HepG2 (cell line): ENCODE measurements around the gene FBXO2. TPM values are rescaled to one million over a fixed set of nuclear protein-coding genes. Genes with fewer than 3 reads are reported as not detected.
A peak's percentile ranks its signal among the peaks of the same experiment; 100 is the strongest.

ENCODE experiments used
- CREM ChIP-seq, 2 experiments: sonication (generic) in 1 of 2; formaldehyde crosslinking in 1 of 2; IDR thresholded peaks; 2 replicates each; pipeline versions ENCODE4 v1.4.0 to v1.6.1; 2016 to 2020; ENCODE audit warnings: antibody characterized with exemption in 1 of 2, mild to moderate bottlenecking in 1 of 2, missing genetic modification reagents in 1 of 2
- DNMT3B ChIP-seq: conservative IDR thresholded peaks from 2 replicates; pipeline ENCODE4 v1.6.1; 2016; ENCODE audit warnings: missing biosample characterization, control low read depth
- FOXP1 ChIP-seq, 2 experiments: fragments of 450-650 bp in 1 of 2; IDR thresholded peaks; 2 replicates each; pipeline ENCODE4 v1.6.1; 2017 to 2018; ENCODE audit warnings: antibody characterized with exemption in 1 of 2
- HNF4A ChIP-seq: sonication (generic); formaldehyde crosslinking; IDR thresholded peaks from 2 replicates; pipeline ENCODE4 v1.4.0; 2020; ENCODE audit warnings: missing genetic modification reagents
- MTF1 ChIP-seq: sonication (generic); formaldehyde crosslinking; IDR thresholded peaks from 2 replicates; pipeline ENCODE4 v1.5.0; 2020; ENCODE audit warnings: missing genetic modification reagents
- NCOA1 ChIP-seq: sonication (generic); formaldehyde crosslinking; IDR thresholded peaks from 2 replicates; pipeline ENCODE4 v1.9.0; 2021; ENCODE audit warnings: missing genetic modification reagents
- NPAS2 ChIP-seq: sonication (generic); formaldehyde crosslinking; IDR thresholded peaks from 2 replicates; pipeline ENCODE4 v1.8.0; 2022; ENCODE audit warnings: mild to moderate bottlenecking, missing genetic modification reagents, borderline replicate concordance
- PTBP1 ChIP-seq: fragments of 200-400 bp; formaldehyde crosslinking; IDR thresholded peaks from 2 replicates; pipeline ENCODE4 v1.6.1; 2018; ENCODE audit warnings: low read length, low read depth; ENCODE audit not compliant: poor library complexity, severe bottlenecking
- SAP130 ChIP-seq: IDR thresholded peaks from 2 replicates; pipeline ENCODE4 v1.6.1; 2016; ENCODE audit warnings: low read depth
- SMAD1 ChIP-seq: sonication (generic); formaldehyde crosslinking; IDR thresholded peaks from 2 replicates; pipeline ENCODE4 v1.4.0; 2020; ENCODE audit warnings: missing genetic modification reagents, low read depth, mild to moderate bottlenecking, borderline replicate concordance
- SMARCC2 ChIP-seq: fragments of 450-650 bp; IDR thresholded peaks from 2 replicates; pipeline ENCODE4 v1.6.1; 2017; ENCODE audit warnings: antibody characterized with exemption, mild to moderate bottlenecking
- SP5 ChIP-seq: IDR thresholded peaks from 2 replicates; pipeline ENCODE4 v1.6.1; 2016; ENCODE audit warnings: low read depth, borderline replicate concordance
- ZNF10 ChIP-seq: sonication (generic); formaldehyde crosslinking; IDR thresholded peaks from 2 replicates; pipeline ENCODE4 v1.4.0; 2020; ENCODE audit warnings: mild to moderate bottlenecking, low read depth, missing genetic modification reagents, borderline replicate concordance
- ZNF264 ChIP-seq: sonication (generic); formaldehyde crosslinking; IDR thresholded peaks from 2 replicates; pipeline ENCODE4 v1.4.0; 2020; ENCODE audit warnings: missing genetic modification reagents
- ZNF550 ChIP-seq: sonication (generic); formaldehyde crosslinking; IDR thresholded peaks from 2 replicates; pipeline ENCODE4 v1.4.0; 2020; ENCODE audit warnings: mild to moderate bottlenecking, missing genetic modification reagents, borderline replicate concordance
- polyA plus RNA-seq, 8 experiments: library from polyadenylated mRNA; depleted of rRNA in 3 of 8; stranded (reverse) in 7 of 8; unstranded in 1 of 8; fragments of >200 nt; fragmentation: Illumina TruSeq in 4 of 8; extraction: Trizol in 4 of 8; gene quantifications; 2 replicates each; pipeline versions ENCODE4 v1.2.1 to v1.2.3, GENCODE V29; 2011 to 2016; ENCODE audit warnings: low read depth in 4 of 8, missing spikeins in 1 of 8, mixed read lengths in 1 of 8; ENCODE audit not compliant: insufficient read depth in 1 of 8
- total RNA-seq, 5 experiments: library from RNA; depleted of rRNA; stranded (reverse); fragments of >200 nt; fragmentation: Illumina TruSeq; extraction: Trizol; gene quantifications; 2 replicates each; pipeline ENCODE4 v1.2.3, GENCODE V29; 2016; ENCODE audit warnings: low read depth in 1 of 5
- TF ChIP-seq, protein P1 (sequence below), 2 experiments: fragments of 450-650 bp in 1 of 2; sonication (generic) in 1 of 2; formaldehyde crosslinking in 1 of 2; IDR thresholded peaks; 2 replicates each; pipeline versions ENCODE4 v1.6.1 to v1.8.0; 2016 to 2022; ENCODE audit warnings: antibody characterized with exemption in 1 of 2, mild to moderate bottlenecking in 1 of 2, missing genetic modification reagents in 1 of 2
- TF ChIP-seq, protein P2 (sequence below): sonication (generic); formaldehyde crosslinking; IDR thresholded peaks from 2 replicates; pipeline ENCODE4 v1.4.0; 2020; ENCODE audit warnings: mild to moderate bottlenecking, missing genetic modification reagents
- TF ChIP-seq, protein P3 (sequence below): sonication (generic); formaldehyde crosslinking; IDR thresholded peaks from 2 replicates; pipeline ENCODE4 v1.5.0; 2020; ENCODE audit warnings: missing genetic modification reagents, mild to moderate bottlenecking, borderline replicate concordance

The FBXO2 gene
- total and polyA plus RNA-seq, 2 of the 13 experiments (the other 11 are each of a cell fraction or from before 2014, with no cell fraction given): 79.3 to 112 TPM

DNA sequence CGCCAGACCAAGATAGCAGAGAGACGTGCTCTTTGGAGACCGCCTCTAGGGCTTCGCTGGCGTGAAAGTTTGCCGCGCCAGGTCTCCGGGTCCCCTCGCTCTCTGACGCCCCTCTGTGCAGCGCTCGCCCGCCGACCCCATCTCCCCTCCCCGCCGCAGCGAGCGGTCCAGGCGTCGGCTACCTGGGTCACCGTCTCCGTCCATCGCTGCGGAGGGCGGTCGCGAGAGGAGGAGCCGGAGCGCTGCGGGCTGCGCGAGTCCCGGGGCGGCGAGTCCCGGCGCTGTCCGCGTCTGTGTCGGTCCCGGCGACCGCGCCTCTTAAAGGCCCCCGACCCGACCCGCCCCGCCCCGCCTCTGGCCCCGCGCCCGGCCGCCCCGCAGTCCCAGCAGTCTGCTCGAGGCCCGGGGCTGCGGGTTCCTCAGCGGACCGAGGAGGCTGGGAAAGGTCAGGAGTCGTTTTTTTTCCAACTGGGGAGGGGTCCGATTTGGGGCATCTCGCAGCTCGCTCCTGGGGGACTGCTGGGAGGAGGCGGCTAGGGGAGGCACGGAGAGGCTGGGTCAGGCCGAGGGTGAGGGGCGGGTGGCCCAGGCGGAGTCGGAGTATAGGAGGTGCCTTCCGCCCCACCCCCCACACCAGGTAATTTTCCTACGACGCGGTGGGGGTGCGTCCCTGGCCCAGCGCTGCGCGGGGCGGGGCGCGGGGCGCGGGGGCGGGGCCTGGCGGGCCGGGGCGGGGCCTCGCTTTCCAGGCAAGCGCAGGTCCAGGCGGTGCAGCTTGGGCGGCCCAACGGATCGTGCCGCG, at the start of gene FBXO2, which contains the start of gene FBXO44 (continued):
- TF ChIP-seq, protein P1, sequence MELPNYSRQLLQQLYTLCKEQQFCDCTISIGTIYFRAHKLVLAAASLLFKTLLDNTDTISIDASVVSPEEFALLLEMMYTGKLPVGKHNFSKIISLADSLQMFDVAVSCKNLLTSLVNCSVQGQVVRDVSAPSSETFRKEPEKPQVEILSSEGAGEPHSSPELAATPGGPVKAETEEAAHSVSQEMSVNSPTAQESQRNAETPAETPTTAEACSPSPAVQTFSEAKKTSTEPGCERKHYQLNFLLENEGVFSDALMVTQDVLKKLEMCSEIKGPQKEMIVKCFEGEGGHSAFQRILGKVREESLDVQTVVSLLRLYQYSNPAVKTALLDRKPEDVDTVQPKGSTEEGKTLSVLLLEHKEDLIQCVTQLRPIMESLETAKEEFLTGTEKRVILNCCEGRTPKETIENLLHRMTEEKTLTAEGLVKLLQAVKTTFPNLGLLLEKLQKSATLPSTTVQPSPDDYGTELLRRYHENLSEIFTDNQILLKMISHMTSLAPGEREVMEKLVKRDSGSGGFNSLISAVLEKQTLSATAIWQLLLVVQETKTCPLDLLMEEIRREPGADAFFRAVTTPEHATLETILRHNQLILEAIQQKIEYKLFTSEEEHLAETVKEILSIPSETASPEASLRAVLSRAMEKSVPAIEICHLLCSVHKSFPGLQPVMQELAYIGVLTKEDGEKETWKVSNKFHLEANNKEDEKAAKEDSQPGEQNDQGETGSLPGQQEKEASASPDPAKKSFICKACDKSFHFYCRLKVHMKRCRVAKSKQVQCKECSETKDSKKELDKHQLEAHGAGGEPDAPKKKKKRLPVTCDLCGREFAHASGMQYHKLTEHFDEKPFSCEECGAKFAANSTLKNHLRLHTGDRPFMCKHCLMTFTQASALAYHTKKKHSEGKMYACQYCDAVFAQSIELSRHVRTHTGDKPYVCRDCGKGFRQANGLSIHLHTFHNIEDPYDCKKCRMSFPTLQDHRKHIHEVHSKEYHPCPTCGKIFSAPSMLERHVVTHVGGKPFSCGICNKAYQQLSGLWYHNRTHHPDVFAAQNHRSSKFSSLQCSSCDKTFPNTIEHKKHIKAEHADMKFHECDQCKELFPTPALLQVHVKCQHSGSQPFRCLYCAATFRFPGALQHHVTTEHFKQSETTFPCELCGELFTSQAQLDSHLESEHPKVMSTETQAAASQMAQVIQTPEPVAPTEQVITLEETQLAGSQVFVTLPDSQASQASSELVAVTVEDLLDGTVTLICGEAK (IDR thresholded peaks at IDR 0.05): no peak
- TF ChIP-seq, protein P1 (CRISPR knock-in tag; IDR thresholded peaks at IDR 0.05): no peak
- TF ChIP-seq, protein P2, sequence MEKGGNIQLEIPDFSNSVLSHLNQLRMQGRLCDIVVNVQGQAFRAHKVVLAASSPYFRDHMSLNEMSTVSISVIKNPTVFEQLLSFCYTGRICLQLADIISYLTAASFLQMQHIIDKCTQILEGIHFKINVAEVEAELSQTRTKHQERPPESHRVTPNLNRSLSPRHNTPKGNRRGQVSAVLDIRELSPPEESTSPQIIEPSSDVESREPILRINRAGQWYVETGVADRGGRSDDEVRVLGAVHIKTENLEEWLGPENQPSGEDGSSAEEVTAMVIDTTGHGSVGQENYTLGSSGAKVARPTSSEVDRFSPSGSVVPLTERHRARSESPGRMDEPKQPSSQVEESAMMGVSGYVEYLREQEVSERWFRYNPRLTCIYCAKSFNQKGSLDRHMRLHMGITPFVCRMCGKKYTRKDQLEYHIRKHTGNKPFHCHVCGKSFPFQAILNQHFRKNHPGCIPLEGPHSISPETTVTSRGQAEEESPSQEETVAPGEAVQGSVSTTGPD (CRISPR knock-in tag): no peak
- TF ChIP-seq HNF4A (CRISPR knock-in tag): no peak
- peak; percentile 45; the same call in 1 of the 2 replicates for TF ChIP-seq SP5
- peak; percentile 69 for TF ChIP-seq SAP130 (CRISPR knock-in tag)
- TF ChIP-seq, protein P3, sequence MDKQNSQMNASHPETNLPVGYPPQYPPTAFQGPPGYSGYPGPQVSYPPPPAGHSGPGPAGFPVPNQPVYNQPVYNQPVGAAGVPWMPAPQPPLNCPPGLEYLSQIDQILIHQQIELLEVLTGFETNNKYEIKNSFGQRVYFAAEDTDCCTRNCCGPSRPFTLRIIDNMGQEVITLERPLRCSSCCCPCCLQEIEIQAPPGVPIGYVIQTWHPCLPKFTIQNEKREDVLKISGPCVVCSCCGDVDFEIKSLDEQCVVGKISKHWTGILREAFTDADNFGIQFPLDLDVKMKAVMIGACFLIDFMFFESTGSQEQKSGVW (CRISPR knock-in tag): no peak
- no peak for TF ChIP-seq NPAS2 (CRISPR knock-in tag)
- no peak for TF ChIP-seq ZNF550 (CRISPR knock-in tag)
- no peak for TF ChIP-seq ZNF10 (CRISPR knock-in tag)
- TF ChIP-seq PTBP1: no peak
- no peak for TF ChIP-seq NCOA1 (CRISPR knock-in tag)
- TF ChIP-seq SMARCC2: no peak
- TF ChIP-seq MTF1 (CRISPR knock-in tag): no peak
- TF ChIP-seq CREM (IDR thresholded peaks at IDR 0.05): no peak
- TF ChIP-seq CREM (CRISPR knock-in tag; IDR thresholded peaks at IDR 0.05): no peak
- TF ChIP-seq ZNF264 (CRISPR knock-in tag): no peak
- TF ChIP-seq FOXP1 (IDR thresholded peaks at IDR 0.05): no peak
- no peak for TF ChIP-seq FOXP1 (CRISPR knock-in tag; IDR thresholded peaks at IDR 0.05)
- TF ChIP-seq SMAD1 (CRISPR knock-in tag): no peak
- TF ChIP-seq DNMT3B (CRISPR knock-in tag): no peak
